Naive B cell (primary cell): ENCODE measurements around the gene IL27RA. TPM values are rescaled to one million over a fixed set of nuclear protein-coding genes. Genes with fewer than 3 reads are reported as not detected.

Experiments used
- ATAC-seq, 2 donors: fragments of 150-1000 bp; cut with Tn5 transposase; 2 replicates each; pipeline ENCODE4 v1.10.0; 2021; ENCODE audit warnings: low read depth in 2 of 2, mild to moderate bottlenecking in 2 of 2, moderate library complexity in 2 of 2
- DNase-seq: peaks from one replicate; pipeline ENCODE4 v3.0.0; 2022
- H3K27ac Mint-ChIP-seq, 6 donors: one replicate each; pipeline ENCODE4 v1.8.0; 2020 to 2022; ENCODE audit warnings: mild to moderate bottlenecking in 6 of 6, mixed read lengths in 6 of 6, moderate library complexity in 5 of 6, inconsistent platforms in 2 of 6
- H3K27me3 Mint-ChIP-seq, 3 donors: one replicate each; pipeline ENCODE4 v1.8.0; 2021 to 2022; ENCODE audit warnings: mixed read lengths in 3 of 3, mild to moderate bottlenecking in 1 of 3
- H3K36me3 Mint-ChIP-seq, 2 donors: one replicate each; pipeline ENCODE4 v1.8.0; 2020 to 2022; ENCODE audit warnings: mixed read lengths in 2 of 2, inconsistent platforms in 1 of 2, mild to moderate bottlenecking in 1 of 2
- H3K4me1 Mint-ChIP-seq, 3 donors: one replicate each; pipeline ENCODE4 v1.8.0; 2020 to 2022; ENCODE audit warnings: mixed read lengths in 3 of 3, inconsistent platforms in 1 of 3, mild to moderate bottlenecking in 1 of 3, moderate library complexity in 1 of 3
- H3K4me3 Mint-ChIP-seq, 8 donors: one replicate each; pipeline ENCODE4 v1.8.0; 2020 to 2022; ENCODE audit warnings: mild to moderate bottlenecking in 8 of 8, mixed read lengths in 8 of 8, moderate library complexity in 8 of 8, inconsistent platforms in 2 of 8
- H3K9me3 Mint-ChIP-seq, 7 donors: one replicate each; pipeline ENCODE4 v1.8.0; 2020 to 2022; ENCODE audit warnings: mixed read lengths in 7 of 7, mild to moderate bottlenecking in 5 of 7, inconsistent platforms in 2 of 7, moderate library complexity in 1 of 7
- polyA plus RNA-seq, 6 donors: library from polyadenylated mRNA; unstranded; fragments of 300-500 nt; fragmentation: Illumina TruSeq; gene quantifications; one replicate each; pipeline ENCODE4 v1.2.3, GENCODE V29; 2021; ENCODE audit warnings: low read depth in 6 of 6

Gene IL27RA
- polyA plus RNA-seq, 6 donors from 2014 or later, result 38.5 to 55.6 (median 48.2) TPM

- H3K4me1 Mint-ChIP-seq, result peaks cover 20 to 35% (median 30%) of the 10 kb centered on the region in 3 donors
- H3K9me3 Mint-ChIP-seq, result no peaks in the 10 kb centered on the region
- DNase-seq (no peak), ATAC-seq (no peak)
- H3K36me3 Mint-ChIP-seq, result peaks cover 0 to 15% of the 10 kb centered on the region in 2 donors
- H3K27ac Mint-ChIP-seq, result no peak overlapping the region
- H3K4me3 Mint-ChIP-seq, result no peak overlapping the region
- no peaks in the 10 kb centered on the region for H3K27me3 Mint-ChIP-seq
Measured at GRCh38 chr19:13992025-13992424, 39.5 kb upstream of the IL27RA start.

- ATAC-seq, result no peak
- H3K27ac Mint-ChIP-seq, result no peak overlapping the region
- no peaks in the 10 kb centered on the region for H3K27me3 Mint-ChIP-seq
- H3K4me3 Mint-ChIP-seq, result no peak overlapping the region
- peaks cover 0 to 14% of the 10 kb centered on the region in 2 donors for H3K36me3 Mint-ChIP-seq
- peaks cover 0 to 1% (median 0%) of the 10 kb centered on the region in 7 donors for H3K9me3 Mint-ChIP-seq
- peaks cover 14 to 24% (median 16%) of the 10 kb centered on the region in 3 donors for H3K4me1 Mint-ChIP-seq
- no peak for DNase-seq
Measured at GRCh38 chr19:13993590-13994300, 37.8 kb upstream of the IL27RA start.

GRCh38 chr19:13995017-13995728, 36.4 kb upstream of the IL27RA start:
- ATAC-seq (no peak), DNase-seq (no peak)
- H3K9me3 Mint-ChIP-seq, result peaks cover 0 to 4% (median 0%) of the 10 kb centered on the region in 7 donors
- no peak overlapping the region for H3K27ac Mint-ChIP-seq
- H3K4me1 Mint-ChIP-seq, result peaks cover 0 to 18% (median 7%) of the 10 kb centered on the region in 3 donors
- H3K27me3 Mint-ChIP-seq, result no peaks in the 10 kb centered on the region
- no peak overlapping the region for H3K4me3 Mint-ChIP-seq
- H3K36me3 Mint-ChIP-seq, result no peaks in the 10 kb centered on the region

- H3K4me1 Mint-ChIP-seq, result peaks cover 7 to 23% (median 15%) of the 10 kb centered on the region in 3 donors
- no peak overlapping the region for H3K4me3 Mint-ChIP-seq
- peak overlapping the region in 1 of 6 donors; percentile 21 for H3K27ac Mint-ChIP-seq
- ATAC-seq, result no peak
- H3K36me3 Mint-ChIP-seq, result no peaks in the 10 kb centered on the region
- peaks cover 0 to 4% (median 0%) of the 10 kb centered on the region in 7 donors for H3K9me3 Mint-ChIP-seq
- no peaks in the 10 kb centered on the region for H3K27me3 Mint-ChIP-seq
- DNase-seq, result no peak
Measured at GRCh38 chr19:13995878-13996765, 35.4 kb upstream of the IL27RA start.

- H3K27me3 Mint-ChIP-seq, result no peaks in the 10 kb centered on the region
- DNase-seq (no peak), ATAC-seq (no peak)
- peaks cover 9 to 30% (median 22%) of the 10 kb centered on the region in 3 donors for H3K4me1 Mint-ChIP-seq
- peak overlapping the region in 1 of 6 donors; percentile 62 for H3K27ac Mint-ChIP-seq
- H3K9me3 Mint-ChIP-seq, result peaks cover 0 to 4% (median 0%) of the 10 kb centered on the region in 7 donors
- H3K36me3 Mint-ChIP-seq, result no peaks in the 10 kb centered on the region
- no peak overlapping the region for H3K4me3 Mint-ChIP-seq
Measured at GRCh38 chr19:13996928-13997630, 34.5 kb upstream of the IL27RA start.

- H3K27ac Mint-ChIP-seq, result peak overlapping the region in 1 of 6 donors; percentile 50
- peaks cover 14 to 35% (median 27%) of the 10 kb centered on the region in 3 donors for H3K4me1 Mint-ChIP-seq
Measured at GRCh38 chr19:13997631-13997962, 34.0 kb upstream of the IL27RA start.

GRCh38 chr19:13998426-13998825, 33.1 kb upstream of the IL27RA start:
- Mint-ChIP-seq H3K9me3 (peaks cover 0 to 4% (median 0%) of the 10 kb centered on the region in 7 donors), H3K4me1 (peaks cover 22 to 44% (median 36%) of the 10 kb centered on the region in 3 donors), H3K27me3 (no peaks in the 10 kb centered on the region), H3K27ac (peak overlapping the region in 2 of 6 donors; percentile 65 to 76), H3K4me3 (no peak overlapping the region), H3K36me3 (no peaks in the 10 kb centered on the region)
- ATAC-seq (no peak), DNase-seq (no peak)

More at GRCh38 chr19:13997631-13997962, 34.0 kb upstream of the IL27RA start:
- Mint-ChIP-seq H3K36me3 (no peaks in the 10 kb centered on the region), H3K4me3 (no peak overlapping the region), H3K9me3 (peaks cover 0 to 4% (median 0%) of the 10 kb centered on the region in 7 donors), H3K27me3 (no peaks in the 10 kb centered on the region)
- ATAC-seq, result no peak
- no peak for DNase-seq

GRCh38 chr19:13999085-13999484, 32.5 kb upstream of the IL27RA start:
- Mint-ChIP-seq H3K36me3 (no peaks in the 10 kb centered on the region), H3K27ac (peak overlapping the region in 1 of 6 donors; percentile 65), H3K4me3 (no peak overlapping the region), H3K9me3 (peaks cover 0 to 4% (median 0%) of the 10 kb centered on the region in 7 donors), H3K4me1 (peaks cover 24 to 49% (median 37%) of the 10 kb centered on the region in 3 donors), H3K27me3 (no peaks in the 10 kb centered on the region)
- ATAC-seq (no peak), DNase-seq (no peak)

- peaks cover 0 to 4% (median 0%) of the 10 kb centered on the region in 7 donors for H3K9me3 Mint-ChIP-seq
- H3K27me3 Mint-ChIP-seq, result no peaks in the 10 kb centered on the region
- peak overlapping the region in 5 of 6 donors; percentile 87 to 99 (median 90) for H3K27ac Mint-ChIP-seq
- no peaks in the 10 kb centered on the region for H3K36me3 Mint-ChIP-seq
- ATAC-seq (no peak), DNase-seq (no peak)
- H3K4me1 Mint-ChIP-seq, result peaks cover 36 to 63% (median 49%) of the 10 kb centered on the region in 3 donors
- peak overlapping the region in 7 of 8 donors; percentile 17 to 81 (median 79) for H3K4me3 Mint-ChIP-seq
Measured at GRCh38 chr19:14000691-14001375, 30.7 kb upstream of the IL27RA start.

- peak overlapping the region; percentile 62 to 85 (median 80) for H3K4me3 Mint-ChIP-seq
- H3K4me1 Mint-ChIP-seq, result peaks cover 39 to 70% (median 49%) of the 10 kb centered on the region in 3 donors
- ATAC-seq (no peak), DNase-seq (no peak)
- H3K36me3 Mint-ChIP-seq, result no peaks in the 10 kb centered on the region
- peak overlapping the region; percentile 90 to 99 (median 98) for H3K27ac Mint-ChIP-seq
- no peaks in the 10 kb centered on the region for H3K27me3 Mint-ChIP-seq
- peaks cover 0 to 4% (median 0%) of the 10 kb centered on the region in 7 donors for H3K9me3 Mint-ChIP-seq
Measured at GRCh38 chr19:14002571-14003250, 28.9 kb upstream of the IL27RA start.

- Mint-ChIP-seq H3K9me3 (peaks cover 0 to 4% (median 0%) of the 10 kb centered on the region in 7 donors), H3K4me3 (peak overlapping the region; percentile 62 to 85 (median 80)), H3K27ac (peak overlapping the region; percentile 90 to 99 (median 98)), H3K27me3 (no peaks in the 10 kb centered on the region), H3K36me3 (no peaks in the 10 kb centered on the region), H3K4me1 (peaks cover 41 to 73% (median 49%) of the 10 kb centered on the region in 3 donors)
- ATAC-seq, result no peak
- DNase-seq, result no peak
Measured at GRCh38 chr19:14003251-14004055, 28.1 kb upstream of the IL27RA start.
